Stimulated activated CD8-positive, alpha-beta memory T cell treated with anti-CD3 and anti-CD28 coated beads, Interleukin-15, amount 100 ng/mL, for 24 hours (primary cell): ENCODE measurements around the gene CALML4.
"Not testable (repeated sequence)": the region's sequence is repeated elsewhere in the genome, so short reads cannot be mapped to it uniquely, and the experiment has no call there.

Experiments used
- DNase-seq: peaks from one replicate; pipeline ENCODE4 v3.0.0-alpha.2; 2020; ENCODE audit warnings: low read depth

Gene CALML4

GRCh38 chr15:68204776-68205557 is at the start of gene CALML4:
CALML4 (minus strand) TSS chr15:68205332; CDS start chr15:68205247, 85 bp downstream.
- DNase-seq, result no peak

- no peak for DNase-seq
Observed at GRCh38 chr15:68252925-68253534, 47.9 kb upstream of the CALML4 start.

- DNase-seq, result no peak
Observed at GRCh38 chr15:68249058-68249713, 44.1 kb upstream of the CALML4 start.

GRCh38 chr15:68244235-68244634 is 39.1 kb upstream of the CALML4 start:
- no peak for DNase-seq

GRCh38 chr15:68241088-68241935 is 36.2 kb upstream of the CALML4 start:
- DNase-seq, result no peak

- DNase-seq, result no peak
Observed at GRCh38 chr15:68239025-68239424, 33.9 kb upstream of the CALML4 start.

- DNase-seq, result no peak
Observed at GRCh38 chr15:68235022-68235421, 29.9 kb upstream of the CALML4 start.

- not testable (repeated sequence) for DNase-seq
Observed at GRCh38 chr15:68234520-68234919, 29.4 kb upstream of the CALML4 start.

- DNase-seq, result no peak
Observed at GRCh38 chr15:68234060-68234459, 28.9 kb upstream of the CALML4 start.

GRCh38 chr15:68232937-68233336 is 27.8 kb upstream of the CALML4 start:
- DNase-seq, result no peak

- no peak for DNase-seq
Observed at GRCh38 chr15:68232449-68232848, 27.3 kb upstream of the CALML4 start.

- no peak for DNase-seq
Observed at GRCh38 chr15:68231102-68231818, 26.1 kb upstream of the CALML4 start.

GRCh38 chr15:68230157-68231100 is 25.3 kb upstream of the CALML4 start:
- DNase-seq, result no peak

- DNase-seq, result peak; percentile 66
Observed at GRCh38 chr15:68229386-68230156, 24.4 kb upstream of the CALML4 start, which contains the start of gene CLN6. CLN6 (minus strand) TSS chr15:68229728; CDS start chr15:68229584, 144 bp downstream.

- DNase-seq, result no peak
Observed at GRCh38 chr15:68228971-68229385, 23.8 kb upstream of the CALML4 start.

GRCh38 chr15:68228143-68228970 is 23.2 kb upstream of the CALML4 start:
- no peak for DNase-seq

- no peak for DNase-seq
Observed at GRCh38 chr15:68227643-68228142, 22.6 kb upstream of the CALML4 start.

GRCh38 chr15:68225442-68225841 is 20.3 kb upstream of the CALML4 start:
- not testable (repeated sequence) for DNase-seq
